ENCODE measurements around the gene DHX9.

- TF ChIP-seq, protein P1, sequence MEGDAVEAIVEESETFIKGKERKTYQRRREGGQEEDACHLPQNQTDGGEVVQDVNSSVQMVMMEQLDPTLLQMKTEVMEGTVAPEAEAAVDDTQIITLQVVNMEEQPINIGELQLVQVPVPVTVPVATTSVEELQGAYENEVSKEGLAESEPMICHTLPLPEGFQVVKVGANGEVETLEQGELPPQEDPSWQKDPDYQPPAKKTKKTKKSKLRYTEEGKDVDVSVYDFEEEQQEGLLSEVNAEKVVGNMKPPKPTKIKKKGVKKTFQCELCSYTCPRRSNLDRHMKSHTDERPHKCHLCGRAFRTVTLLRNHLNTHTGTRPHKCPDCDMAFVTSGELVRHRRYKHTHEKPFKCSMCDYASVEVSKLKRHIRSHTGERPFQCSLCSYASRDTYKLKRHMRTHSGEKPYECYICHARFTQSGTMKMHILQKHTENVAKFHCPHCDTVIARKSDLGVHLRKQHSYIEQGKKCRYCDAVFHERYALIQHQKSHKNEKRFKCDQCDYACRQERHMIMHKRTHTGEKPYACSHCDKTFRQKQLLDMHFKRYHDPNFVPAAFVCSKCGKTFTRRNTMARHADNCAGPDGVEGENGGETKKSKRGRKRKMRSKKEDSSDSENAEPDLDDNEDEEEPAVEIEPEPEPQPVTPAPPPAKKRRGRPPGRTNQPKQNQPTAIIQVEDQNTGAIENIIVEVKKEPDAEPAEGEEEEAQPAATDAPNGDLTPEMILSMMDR (IDR thresholded peaks at IDR 0.05): no peak
- TF ChIP-seq REST (IDR thresholded peaks at IDR 0.05; ENCODE audit: insufficient read depth in 1 of 2, low read depth in 2 of 2, low read length in 1 of 2) (no peak), POLR2AphosphoS5 (IDR thresholded peaks at IDR 0.05; ENCODE audit: low read depth, low read length) (no peak), SIN3A (IDR thresholded peaks at IDR 0.05; ENCODE audit: borderline replicate concordance, insufficient read depth, low read depth, low read length) (no peak)
Measured at GRCh38 chr1:182855911-182856310, 16.8 kb downstream of the DHX9 start.

Measured in Panc1 (cell line).